D721Med (cell line): ENCODE data around the gene PDE8A.
A peak's percentile ranks its signal among the peaks of the same experiment; 100 is the strongest.

Experiments used
- DNase-seq: peaks from one replicate; pipeline ENCODE4 v3.0.0; 2011; ENCODE audit warnings: low spot score; ENCODE audit not compliant: insufficient read length
- FAIRE-seq: peaks from 2 replicates; lab custom pipeline; 2011; peaks lifted over from hg19 to GRCh38; lab: Jason Lieb, UNC
- TF ChIP-seq, protein P1 (sequence below): IDR thresholded peaks from 2 replicates; pipeline ENCODE4 v1.5.1; 2012; ENCODE audit warnings: mild to moderate bottlenecking, control low read depth; ENCODE audit not compliant: insufficient read depth; ENCODE audit errors: missing control alignments

The PDE8A gene

DNA sequence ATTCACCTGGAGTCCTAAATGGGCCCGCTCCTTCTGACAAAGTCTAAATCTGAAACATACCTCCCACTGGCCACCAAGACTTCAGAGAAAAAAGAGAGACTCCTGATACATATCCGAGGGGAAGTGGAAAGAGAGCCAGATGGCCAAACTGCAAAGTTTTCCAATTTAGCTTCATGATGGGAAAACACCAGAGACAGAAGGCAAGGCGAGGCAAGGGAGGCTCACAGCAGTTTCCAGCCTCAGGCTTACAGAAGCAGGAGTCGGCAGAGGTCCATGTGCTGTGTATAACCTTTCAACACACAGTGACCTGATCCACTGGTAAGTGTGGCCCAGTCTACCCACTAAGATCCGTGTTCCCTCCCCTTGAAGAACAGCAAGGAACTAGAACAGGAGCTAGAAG lies 29.9 kb upstream of the PDE8A start:
- DNase-seq: no peak
- FAIRE-seq: no peak
- TF ChIP-seq, protein P1, sequence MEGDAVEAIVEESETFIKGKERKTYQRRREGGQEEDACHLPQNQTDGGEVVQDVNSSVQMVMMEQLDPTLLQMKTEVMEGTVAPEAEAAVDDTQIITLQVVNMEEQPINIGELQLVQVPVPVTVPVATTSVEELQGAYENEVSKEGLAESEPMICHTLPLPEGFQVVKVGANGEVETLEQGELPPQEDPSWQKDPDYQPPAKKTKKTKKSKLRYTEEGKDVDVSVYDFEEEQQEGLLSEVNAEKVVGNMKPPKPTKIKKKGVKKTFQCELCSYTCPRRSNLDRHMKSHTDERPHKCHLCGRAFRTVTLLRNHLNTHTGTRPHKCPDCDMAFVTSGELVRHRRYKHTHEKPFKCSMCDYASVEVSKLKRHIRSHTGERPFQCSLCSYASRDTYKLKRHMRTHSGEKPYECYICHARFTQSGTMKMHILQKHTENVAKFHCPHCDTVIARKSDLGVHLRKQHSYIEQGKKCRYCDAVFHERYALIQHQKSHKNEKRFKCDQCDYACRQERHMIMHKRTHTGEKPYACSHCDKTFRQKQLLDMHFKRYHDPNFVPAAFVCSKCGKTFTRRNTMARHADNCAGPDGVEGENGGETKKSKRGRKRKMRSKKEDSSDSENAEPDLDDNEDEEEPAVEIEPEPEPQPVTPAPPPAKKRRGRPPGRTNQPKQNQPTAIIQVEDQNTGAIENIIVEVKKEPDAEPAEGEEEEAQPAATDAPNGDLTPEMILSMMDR: no peak

DNA sequence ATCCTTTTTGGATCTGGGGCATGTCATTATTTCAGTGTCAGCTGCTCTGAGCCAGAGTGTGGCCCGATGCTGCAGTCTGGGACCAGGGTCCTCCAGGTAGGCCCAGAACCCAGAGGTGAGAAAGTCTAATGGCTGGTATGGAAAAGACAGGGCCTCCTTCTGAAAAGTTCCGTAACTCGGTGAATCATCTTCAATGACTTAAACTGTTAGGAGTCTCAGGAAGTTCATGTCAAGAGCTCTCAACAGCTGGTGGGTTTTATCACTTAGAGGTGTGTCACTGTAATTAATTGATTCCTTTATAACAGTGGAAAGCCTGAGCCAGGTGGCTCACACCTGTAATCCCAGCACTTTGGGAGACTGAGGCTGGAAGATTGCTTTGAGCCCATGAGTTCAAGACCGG lies 28.5 kb upstream of the PDE8A start:
- TF ChIP-seq, protein P1: no peak
- no peak for FAIRE-seq
- no peak for DNase-seq

DNA sequence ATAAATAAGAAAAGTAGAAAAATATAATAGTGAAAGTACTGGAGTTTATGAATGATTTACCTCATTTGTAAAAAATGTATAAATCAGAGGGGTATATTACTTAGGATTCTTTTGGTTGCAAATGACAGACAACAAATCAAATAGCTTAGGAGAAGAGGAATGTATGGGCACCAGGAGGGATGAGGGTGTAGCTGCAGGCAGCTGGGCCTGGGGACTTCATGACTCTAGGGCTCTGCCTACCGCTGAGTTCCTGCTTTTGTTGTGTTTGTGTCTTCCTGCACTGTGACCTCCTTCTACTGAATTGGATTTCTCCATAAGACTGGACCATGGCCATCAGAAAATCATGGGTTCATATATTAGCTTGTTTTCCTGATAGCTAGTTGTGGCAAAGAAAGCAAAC lies 27.9 kb upstream of the PDE8A start:
- TF ChIP-seq, protein P1: no peak
- no peak for FAIRE-seq
- DNase-seq: no peak

DNA sequence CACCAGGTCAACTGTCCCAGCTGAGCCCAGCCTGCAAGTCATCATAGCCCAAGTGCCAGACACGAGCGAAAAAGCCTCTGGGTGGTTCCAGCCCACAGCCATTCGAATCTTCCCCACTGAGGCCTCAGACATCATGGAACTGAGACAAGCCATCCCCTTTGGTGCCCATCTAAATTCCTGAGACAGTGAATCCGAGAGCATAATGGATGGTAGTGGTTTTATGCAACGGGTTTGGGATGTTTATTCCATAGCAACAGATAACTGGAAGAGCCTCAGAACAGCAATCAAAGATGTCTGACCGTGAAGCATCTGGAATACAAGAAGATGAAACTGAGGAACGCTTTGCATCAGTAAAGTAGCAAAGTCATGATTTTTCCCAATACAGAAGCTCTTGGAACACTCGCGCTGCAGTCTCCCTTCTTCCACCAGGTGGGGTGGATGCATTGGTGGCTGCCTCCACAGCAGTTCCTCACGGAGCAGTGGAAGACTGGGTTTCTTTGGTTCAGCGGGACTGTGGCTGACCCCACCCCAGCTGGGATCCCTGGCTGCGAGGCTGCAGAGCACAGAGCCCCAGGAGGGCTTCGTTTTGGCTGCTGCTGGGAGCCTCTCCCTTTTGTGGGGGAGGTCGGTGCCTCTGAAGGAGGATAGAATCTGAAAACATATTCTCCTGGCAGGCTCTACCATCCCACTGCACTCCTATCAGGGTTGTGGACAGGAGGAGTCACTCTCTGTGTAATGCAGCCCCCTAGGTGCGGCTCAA lies 26.4 kb upstream of the PDE8A start:
- TF ChIP-seq, protein P1: peak; percentile 71
- FAIRE-seq (no peak), DNase-seq (no peak)

DNA sequence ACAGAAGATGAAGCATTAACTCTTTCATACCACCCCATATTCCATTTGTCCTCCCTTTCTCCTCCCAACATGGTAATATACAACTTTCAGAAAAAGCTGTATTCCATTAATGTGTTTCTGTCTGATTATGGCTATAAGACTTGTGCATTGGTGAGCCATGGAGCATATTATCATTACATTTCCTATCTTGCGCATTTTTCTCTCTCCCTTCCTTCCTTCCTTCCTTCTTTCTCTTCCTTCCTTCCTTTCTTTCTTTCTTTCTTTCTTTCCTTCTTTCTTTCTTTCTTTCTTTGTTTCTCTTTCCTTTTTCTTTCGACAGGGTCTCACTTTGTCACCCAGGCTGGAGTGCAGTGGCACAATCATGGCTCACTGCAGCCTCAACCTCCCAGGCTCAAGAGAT lies 25.5 kb upstream of the PDE8A start:
- FAIRE-seq: no peak
- DNase-seq: no peak
- TF ChIP-seq, protein P1: no peak

DNA sequence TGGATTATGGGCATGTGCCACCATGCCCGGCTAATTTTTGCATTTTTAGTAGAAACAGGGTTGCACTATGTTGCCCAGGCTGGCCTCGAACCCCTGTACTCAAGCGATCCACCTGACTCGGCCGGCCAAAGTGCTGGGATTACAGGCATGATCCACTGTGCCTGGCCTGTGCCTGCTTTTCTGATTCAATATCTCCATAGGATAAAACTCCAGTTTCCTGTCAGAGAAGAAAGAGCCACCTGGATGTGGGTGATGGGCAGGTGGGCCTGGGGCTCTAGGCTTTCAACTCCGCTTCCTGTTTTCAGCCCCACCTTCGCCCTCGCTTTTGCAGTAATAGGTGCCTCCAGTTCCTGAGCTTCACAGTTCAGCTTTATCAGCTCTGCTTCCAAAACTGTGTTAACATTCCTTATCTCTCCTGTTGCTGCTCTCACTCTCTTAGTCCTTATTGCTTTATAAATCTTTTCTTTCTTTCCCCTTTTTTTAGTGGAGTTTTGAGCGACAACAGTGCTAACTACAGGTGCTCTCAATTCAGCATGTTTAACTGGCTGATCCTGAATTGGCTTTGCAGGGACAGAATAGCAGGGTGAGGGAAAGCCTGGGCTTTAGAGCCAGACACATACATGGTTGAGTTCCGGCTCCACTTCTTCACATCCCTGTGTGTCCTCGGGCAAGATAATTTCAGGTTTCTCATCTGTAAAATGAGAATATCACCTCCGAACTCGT lies 21.1 kb upstream of the PDE8A start:
- DNase-seq (no peak), FAIRE-seq (no peak)
- TF ChIP-seq, protein P1: no peak

DNA sequence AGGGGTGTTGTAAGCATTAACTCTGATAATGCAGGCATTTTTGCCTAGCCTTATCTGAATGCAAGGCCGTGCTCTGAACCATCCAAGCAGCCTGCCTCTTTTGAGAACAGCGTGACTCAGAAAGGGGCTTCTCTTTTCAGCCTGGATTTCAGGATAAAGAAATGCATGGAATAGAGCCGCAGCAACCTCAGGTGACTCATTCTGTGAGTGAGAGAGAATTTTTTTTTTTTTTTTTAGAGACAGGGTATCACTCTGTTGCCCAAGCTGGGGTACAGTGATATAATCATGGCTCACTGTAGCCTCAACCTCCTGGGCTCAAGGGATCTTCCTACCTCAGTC lies 20.6 kb upstream of the PDE8A start:
- no peak for DNase-seq
- FAIRE-seq: no peak
- TF ChIP-seq, protein P1: no peak
